Gastrocnemius medialis (tissue), 4 donors: Measurements from ENCODE around the gene SIK3.

Experiments used
- POLR2A ChIP-seq, 2 donors: fragments of 450-650 bp; IDR thresholded peaks; one replicate each; pipeline ENCODE4 v1.6.1; 2017; ENCODE audit warnings: antibody characterized with exemption in 2 of 2, mild to moderate bottlenecking in 2 of 2, moderate library complexity in 2 of 2
- TF ChIP-seq, protein P1 (sequence below), 5 experiments: fragments of 450-650 bp in 3 of 5; fragments of 200-600 bp in 2 of 5; sonication (generic) in 2 of 5; IDR thresholded peaks in 4 of 5; conservative IDR thresholded peaks in 1 of 5; 1 replicate in 4 of 5; 2 replicates in 1 of 5; pipeline ENCODE4 v1.5.1; 2016 to 2019; ENCODE audit warnings: antibody characterized with exemption in 5 of 5, mild to moderate bottlenecking in 3 of 5, moderate library complexity in 3 of 5

DNA sequence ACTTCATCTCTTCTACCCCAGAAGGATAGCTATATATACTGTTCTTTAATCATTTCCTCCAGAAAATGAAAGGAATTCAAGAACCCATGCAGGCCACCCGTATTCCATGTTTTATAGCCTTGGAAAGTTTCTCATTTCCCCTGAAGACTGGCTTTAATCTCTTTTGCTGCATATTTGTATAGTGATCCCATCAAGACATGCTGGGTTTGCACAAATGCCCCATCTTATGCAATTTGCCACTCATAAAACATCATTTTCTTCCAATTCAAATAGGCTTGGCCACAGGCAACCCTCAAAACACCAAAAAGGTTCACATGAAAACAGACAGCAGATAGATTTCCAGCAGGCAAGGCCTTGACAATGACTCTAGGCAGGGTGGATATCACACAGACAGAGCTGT lies 232.5 kb downstream of the SIK3 start:
- TF ChIP-seq, protein P1, sequence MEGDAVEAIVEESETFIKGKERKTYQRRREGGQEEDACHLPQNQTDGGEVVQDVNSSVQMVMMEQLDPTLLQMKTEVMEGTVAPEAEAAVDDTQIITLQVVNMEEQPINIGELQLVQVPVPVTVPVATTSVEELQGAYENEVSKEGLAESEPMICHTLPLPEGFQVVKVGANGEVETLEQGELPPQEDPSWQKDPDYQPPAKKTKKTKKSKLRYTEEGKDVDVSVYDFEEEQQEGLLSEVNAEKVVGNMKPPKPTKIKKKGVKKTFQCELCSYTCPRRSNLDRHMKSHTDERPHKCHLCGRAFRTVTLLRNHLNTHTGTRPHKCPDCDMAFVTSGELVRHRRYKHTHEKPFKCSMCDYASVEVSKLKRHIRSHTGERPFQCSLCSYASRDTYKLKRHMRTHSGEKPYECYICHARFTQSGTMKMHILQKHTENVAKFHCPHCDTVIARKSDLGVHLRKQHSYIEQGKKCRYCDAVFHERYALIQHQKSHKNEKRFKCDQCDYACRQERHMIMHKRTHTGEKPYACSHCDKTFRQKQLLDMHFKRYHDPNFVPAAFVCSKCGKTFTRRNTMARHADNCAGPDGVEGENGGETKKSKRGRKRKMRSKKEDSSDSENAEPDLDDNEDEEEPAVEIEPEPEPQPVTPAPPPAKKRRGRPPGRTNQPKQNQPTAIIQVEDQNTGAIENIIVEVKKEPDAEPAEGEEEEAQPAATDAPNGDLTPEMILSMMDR (IDR thresholded peaks at IDR 0.05 in 4 of 5, conservative IDR thresholded peaks at IDR 0.05 in 1 of 5), result no peak
- no peak for TF ChIP-seq POLR2A (IDR thresholded peaks at IDR 0.05)
